Posterior cingulate gyrus (tissue), 11 donors: ENCODE measurements around the gene NAV2.

Experiments
- DNase-seq, 10 donors: peaks; one replicate each; pipeline versions ENCODE4 v3.0.0 to v3.0.0-alpha.2; 2020 to 2021; ENCODE audit warnings: mixed read lengths in 3 of 10
- intact Hi-C: fragments of 100-400 bp; cut with DNase I; formaldehyde crosslinking; loops from one replicate; pipeline ENCODE4 v1.15.1; 2023

The NAV2 gene

GRCh38 chr11:19713196-19714021, 772 bp downstream of the NAV2 start:
- peak in 4 of 10 donors; percentile 28 to 88 (median 61) for DNase-seq
- intact Hi-C loops: loop anchor here (5.0 kb wide), 1 partner anchor 46 kb away; no protein-coding TSS in a partner anchor

GRCh38 chr11:19714022-19714386, 1.4 kb downstream of the NAV2 start:
- intact Hi-C loops: loop anchor here (5.0 kb wide), 1 partner anchor 47 kb away; no protein-coding TSS in a partner anchor
- peak in 3 of 10 donors; percentile 24 to 87 (median 85) for DNase-seq

- DNase-seq: peak in 8 of 10 donors; percentile 36 to 91 (median 68)
- intact Hi-C loops: loop anchor here (5.0 kb wide), 1 partner anchor 47 kb away; no protein-coding TSS in a partner anchor
Observed at GRCh38 chr11:19714387-19715363, 2.0 kb downstream of the NAV2 start.

- intact Hi-C loops: no loop called here
- no peak for DNase-seq
Observed at GRCh38 chr11:19715373-19715772, 2.7 kb downstream of the NAV2 start.

- intact Hi-C loops: no loop called here
- DNase-seq: no peak
Observed at GRCh38 chr11:19718051-19718450, 5.4 kb downstream of the NAV2 start.

- intact Hi-C loops: no loop called here
- no peak for DNase-seq
Observed at GRCh38 chr11:19718951-19719350, 6.3 kb downstream of the NAV2 start.

- DNase-seq: peak in 4 of 10 donors; percentile 41 to 53 (median 44)
- intact Hi-C loops: no loop called here
Observed at GRCh38 chr11:19719960-19720359, 7.3 kb downstream of the NAV2 start.

- DNase-seq: no peak
- intact Hi-C loops: no loop called here
Observed at GRCh38 chr11:19721176-19721575, 8.5 kb downstream of the NAV2 start.

- no peak for DNase-seq
- intact Hi-C loops: no loop called here
Observed at GRCh38 chr11:19722702-19723101, 10.1 kb downstream of the NAV2 start.

GRCh38 chr11:19723572-19724342, 11.1 kb downstream of the NAV2 start:
- DNase-seq: peak in 4 of 10 donors; percentile 31 to 86 (median 60)
- intact Hi-C loops: no loop called here

- intact Hi-C loops: no loop called here
- no peak for DNase-seq
Observed at GRCh38 chr11:19724765-19725164, 12.1 kb downstream of the NAV2 start.

- no peak for DNase-seq
- intact Hi-C loops: no loop called here
Observed at GRCh38 chr11:19725379-19726079, 12.9 kb downstream of the NAV2 start.

GRCh38 chr11:19727246-19727645, 14.6 kb downstream of the NAV2 start:
- intact Hi-C loops: no loop called here
- peak in 2 of 10 donors; percentile 24 to 50 for DNase-seq

- peak in 2 of 10 donors; percentile 39 to 87 for DNase-seq
Observed at GRCh38 chr11:19728436-19728835, 15.8 kb downstream of the NAV2 start.

GRCh38 chr11:19729141-19729540, 16.5 kb downstream of the NAV2 start:
- DNase-seq: no peak
- intact Hi-C loops: no loop called here

More at GRCh38 chr11:19728436-19728835, 15.8 kb downstream of the NAV2 start:
- intact Hi-C loops: no loop called here

- intact Hi-C loops: loop anchor here (10.0 kb wide), 1 partner anchor 426 kb away; no protein-coding TSS in a partner anchor
- DNase-seq: peak; percentile 53 to 93 (median 66)
Observed at GRCh38 chr11:19730373-19730772, 17.7 kb downstream of the NAV2 start.

GRCh38 chr11:19734171-19734570, 21.5 kb downstream of the NAV2 start:
- intact Hi-C loops: loop anchor here (10.0 kb wide), 1 partner anchor 429 kb away; no protein-coding TSS in a partner anchor
- DNase-seq: no peak

GRCh38 chr11:19735157-19735908, 22.7 kb downstream of the NAV2 start:
- peak in 7 of 10 donors; percentile 48 to 93 (median 66) for DNase-seq

More at GRCh38 chr11:19735157-19735908, 22.7 kb downstream of the NAV2 start:
- intact Hi-C loops: loop anchor here (10.0 kb wide), 1 partner anchor 431 kb away; no protein-coding TSS in a partner anchor
